H9 (cell line): ENCODE measurements around the gene RANBP6. TPM values are rescaled to one million over a fixed set of nuclear protein-coding genes. Genes with fewer than 3 reads are reported as not detected.

ENCODE experiments used
- DNase-seq: peaks from one replicate; pipeline ENCODE4 v3.0.0-alpha.2; 2017
- H2AFZ ChIP-seq: one replicate; pipeline ENCODE4 v1.6.1; 2013; ENCODE audit warnings: mild to moderate bottlenecking, low read length, control low read depth, moderate library complexity
- H2AK5ac ChIP-seq: 2 replicates; pipeline ENCODE4 v1.6.1; 2013; ENCODE audit warnings: low read length, control low read depth, mixed read lengths; ENCODE audit not compliant: insufficient read length
- H2BK120ac ChIP-seq: one replicate; pipeline ENCODE4 v1.6.1; 2013; ENCODE audit warnings: low read depth, mild to moderate bottlenecking, low read length, control low read depth, inconsistent platforms; ENCODE audit not compliant: poor library complexity, severe bottlenecking
- H2BK12ac ChIP-seq: 2 replicates; pipeline ENCODE4 v1.6.1; 2013; ENCODE audit warnings: low read length, control low read depth, mixed read lengths, low read depth; ENCODE audit not compliant: insufficient read length
- H2BK15ac ChIP-seq: 2 replicates; pipeline ENCODE4 v1.6.1; 2013; ENCODE audit warnings: low read depth, low read length, control low read depth
- H2BK20ac ChIP-seq: one replicate; pipeline ENCODE4 v1.6.1; 2013; ENCODE audit warnings: low read depth, mild to moderate bottlenecking, low read length, control low read depth, inconsistent platforms; ENCODE audit not compliant: poor library complexity, severe bottlenecking
- H2BK5ac ChIP-seq: 2 replicates; pipeline ENCODE4 v1.6.1; 2013; ENCODE audit warnings: low read length, control low read depth, mixed read lengths; ENCODE audit not compliant: insufficient read length
- H3K14ac ChIP-seq: 2 replicates; pipeline ENCODE4 v1.6.1; 2013; ENCODE audit warnings: low read length, control low read depth; ENCODE audit not compliant: insufficient read depth
- H3K18ac ChIP-seq: 2 replicates; pipeline ENCODE4 v1.6.1; 2013; ENCODE audit warnings: low read depth, mild to moderate bottlenecking, mixed read lengths, low read length, control low read depth; ENCODE audit not compliant: insufficient read length
- H3K23ac ChIP-seq: 2 replicates; pipeline ENCODE4 v1.6.1; 2013; ENCODE audit warnings: low read length, control low read depth, mixed read lengths, low read depth; ENCODE audit not compliant: insufficient read length
- H3K23me2 ChIP-seq: 2 replicates; pipeline ENCODE4 v1.6.1; 2013; ENCODE audit warnings: low read depth, mild to moderate bottlenecking, mixed read lengths, low read length, control low read depth; ENCODE audit not compliant: insufficient read length, poor library complexity, severe bottlenecking
- H3K27ac ChIP-seq: 2 replicates; pipeline ENCODE4 v1.5.1; 2013; ENCODE audit warnings: low read length, control low read depth, mixed read lengths, low read depth; ENCODE audit not compliant: insufficient read length
- H3K27me3 ChIP-seq: 2 replicates; pipeline ENCODE4 v1.6.1; 2013; ENCODE audit warnings: low read length, control low read depth, inconsistent platforms; ENCODE audit not compliant: insufficient read depth
- H3K4ac ChIP-seq: 2 replicates; pipeline ENCODE4 v1.6.1; 2013; ENCODE audit warnings: low read depth, mild to moderate bottlenecking, control low read depth, inconsistent platforms, low read length, moderate library complexity
- H3K4me1 ChIP-seq: 2 replicates; pipeline ENCODE4 v1.6.1; 2013; ENCODE audit warnings: low read length, control low read depth, inconsistent platforms; ENCODE audit not compliant: insufficient read depth
- H3K4me2 ChIP-seq: 2 replicates; pipeline ENCODE4 v1.6.1; 2013; ENCODE audit warnings: low read length, control low read depth, mixed read lengths; ENCODE audit not compliant: insufficient read length, insufficient read depth
- H3K56ac ChIP-seq: 2 replicates; pipeline ENCODE4 v1.6.1; 2013; ENCODE audit warnings: low read depth, mild to moderate bottlenecking, mixed read lengths, low read length, control low read depth; ENCODE audit not compliant: insufficient read length
- H3K79me1 ChIP-seq: 2 replicates; pipeline ENCODE4 v1.6.1; 2013; ENCODE audit warnings: low read depth, mild to moderate bottlenecking, moderate library complexity, low read length, control low read depth, inconsistent platforms; ENCODE audit not compliant: insufficient read depth, poor library complexity, severe bottlenecking
- H3K79me2 ChIP-seq: 2 replicates; pipeline ENCODE4 v1.6.1; 2013; ENCODE audit warnings: low read length, control low read depth, inconsistent platforms; ENCODE audit not compliant: insufficient read depth
- H3K9ac ChIP-seq: 2 replicates; pipeline ENCODE4 v1.6.1; 2013; ENCODE audit warnings: low read length, control low read depth, mixed read lengths; ENCODE audit not compliant: insufficient read length; ENCODE audit errors: extremely low read depth
- H3K9me3 ChIP-seq: one replicate; pipeline ENCODE4 v1.6.1; 2013; ENCODE audit warnings: low read depth, low read length, inconsistent platforms; ENCODE audit not compliant: control insufficient read depth
- H3T11ph ChIP-seq: one replicate; pipeline ENCODE4 v1.6.1; 2013; ENCODE audit warnings: mild to moderate bottlenecking, low read length, control low read depth, inconsistent platforms
- H4K20me1 ChIP-seq: one replicate; pipeline ENCODE4 v1.6.1; 2013; ENCODE audit not compliant: control insufficient read depth, insufficient read length, insufficient read depth
- H4K5ac ChIP-seq: 2 replicates; pipeline ENCODE4 v1.6.1; 2013; ENCODE audit warnings: low read depth, mild to moderate bottlenecking, mixed read lengths, low read length, control low read depth; ENCODE audit not compliant: insufficient read length
- H4K8ac ChIP-seq: replicated peaks from 2 replicates; pipeline ENCODE4 v1.6.1; 2013; ENCODE audit warnings: low read length, control low read depth, mixed read lengths, low read depth; ENCODE audit not compliant: insufficient read length
- H4K91ac ChIP-seq: 2 replicates; pipeline ENCODE4 v1.6.1; 2013; ENCODE audit warnings: low read depth, mild to moderate bottlenecking, moderate library complexity, mixed read lengths, low read length, control low read depth; ENCODE audit not compliant: insufficient read length
- H3K27ac Mint-ChIP-seq, 3 experiments: 2 replicates in 2 of 3; 3 replicates in 1 of 3; pipeline ENCODE4 v1.8.0; 2020 to 2021; ENCODE audit warnings: mixed read lengths in 3 of 3, mild to moderate bottlenecking in 1 of 3, moderate library complexity in 1 of 3
- H3K27me3 Mint-ChIP-seq: 2 replicates; pipeline ENCODE4 v1.8.0; 2021; ENCODE audit warnings: low read depth, mild to moderate bottlenecking, moderate library complexity, mixed read lengths
- H3K36me3 Mint-ChIP-seq, 3 experiments: 2 replicates in 2 of 3; 3 replicates in 1 of 3; pipeline ENCODE4 v1.8.0; 2020 to 2021; ENCODE audit warnings: low read depth in 3 of 3, mixed read lengths in 3 of 3; ENCODE audit not compliant: insufficient read depth in 1 of 3
- H3K4me1 Mint-ChIP-seq, 2 experiments: 2 replicates each; pipeline ENCODE4 v1.8.0; 2020; ENCODE audit warnings: mixed read lengths in 2 of 2
- H3K4me3 Mint-ChIP-seq, 2 experiments: 2 replicates in 1 of 2; 3 replicates in 1 of 2; pipeline ENCODE4 v1.8.0; 2020 to 2021; ENCODE audit warnings: mild to moderate bottlenecking in 2 of 2, mixed read lengths in 2 of 2, moderate library complexity in 1 of 2
- H3K9me3 Mint-ChIP-seq, 2 experiments: 2 replicates in 1 of 2; 3 replicates in 1 of 2; pipeline ENCODE4 v1.8.0; 2020; ENCODE audit warnings: mild to moderate bottlenecking in 2 of 2, mixed read lengths in 2 of 2, moderate library complexity in 1 of 2
- WGBS: extraction: QIAGEN DNeasy Blood & Tissue Kit; methylation state at CpG from one replicate; pipeline ENCODE4 v1.1.7; 2013; ENCODE audit warnings: missing lambda C conversion rate, low lambda C conversion rate, mixed read lengths; ENCODE audit not compliant: insufficient read length; ENCODE audit errors: extremely low coverage; 5-methylcytosine and 5-hydroxymethylcytosine counted together
- total RNA-seq: library from RNA; stranded (reverse); gene quantifications from 2 replicates; pipeline ENCODE4 v1.2.1, GENCODE V29; 2021
- TF ChIP-seq, protein P1 (sequence below): fragments of 200-600 bp; sonication (generic); conservative IDR thresholded peaks from 3 replicates; pipeline ENCODE4 v1.8.0; 2021; ENCODE audit warnings: antibody characterized with exemption, mild to moderate bottlenecking

Gene RANBP6
- total RNA-seq, 1 experiment from 2014 or later, result 19.1 TPM

DNA sequence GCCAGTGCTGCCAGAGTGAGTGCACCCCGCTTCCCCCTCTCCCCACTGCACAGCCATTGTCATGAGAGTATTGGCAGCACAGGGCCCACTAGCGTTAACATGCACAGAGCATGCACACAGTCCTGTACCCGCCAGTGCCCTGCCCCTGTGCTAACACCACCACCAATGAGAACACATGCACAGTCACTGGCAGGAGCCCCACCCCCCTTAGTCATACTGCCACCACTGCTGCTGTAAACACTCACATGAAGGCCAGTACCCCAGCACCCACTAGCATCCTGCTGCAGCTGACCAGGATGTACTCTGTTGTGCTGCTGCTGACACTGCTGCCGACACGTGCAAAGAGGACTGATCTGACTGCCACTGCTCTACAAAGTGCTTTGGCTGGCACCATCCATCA is 19.5 kb upstream of the RANBP6 start:
- Mint-ChIP-seq H3K27ac (no peak overlapping the region), H3K4me1 (no peaks in the 10 kb centered on the region), H3K36me3 (no peaks in the 10 kb centered on the region), H3K4me3 (no peak overlapping the region), H3K9me3 (no peaks in the 10 kb centered on the region), H3K27me3 (no peaks in the 10 kb centered on the region)
- Histone ChIP-seq H3K14ac (no peak overlapping the region), H4K8ac (no peak overlapping the region), H3K4ac (no peak overlapping the region), H3T11ph (no peak overlapping the region), H2BK20ac (no peak overlapping the region), H3K9ac (no peak overlapping the region), H2BK120ac (no peak overlapping the region), H4K20me1 (no peaks in the 10 kb centered on the region), H3K9me3 (no peaks in the 10 kb centered on the region), H2BK12ac (no peak overlapping the region), H2BK5ac (no peak overlapping the region), H4K91ac (no peak overlapping the region), H2BK15ac (no peak overlapping the region), H3K27ac (no peak overlapping the region), H3K23me2 (no peaks in the 10 kb centered on the region), H3K4me1 (no peaks in the 10 kb centered on the region), H3K23ac (no peak overlapping the region), H4K5ac (no peak overlapping the region), H3K4me2 (no peak overlapping the region), H2AFZ (no peak overlapping the region), H3K18ac (no peak overlapping the region), H3K79me2 (no peaks in the 10 kb centered on the region), H3K56ac (no peak overlapping the region), H3K27me3 (no peaks in the 10 kb centered on the region), H3K79me1 (no peaks in the 10 kb centered on the region), H2AK5ac (no peak overlapping the region)
- DNase-seq, result no peak
- TF ChIP-seq, protein P1, sequence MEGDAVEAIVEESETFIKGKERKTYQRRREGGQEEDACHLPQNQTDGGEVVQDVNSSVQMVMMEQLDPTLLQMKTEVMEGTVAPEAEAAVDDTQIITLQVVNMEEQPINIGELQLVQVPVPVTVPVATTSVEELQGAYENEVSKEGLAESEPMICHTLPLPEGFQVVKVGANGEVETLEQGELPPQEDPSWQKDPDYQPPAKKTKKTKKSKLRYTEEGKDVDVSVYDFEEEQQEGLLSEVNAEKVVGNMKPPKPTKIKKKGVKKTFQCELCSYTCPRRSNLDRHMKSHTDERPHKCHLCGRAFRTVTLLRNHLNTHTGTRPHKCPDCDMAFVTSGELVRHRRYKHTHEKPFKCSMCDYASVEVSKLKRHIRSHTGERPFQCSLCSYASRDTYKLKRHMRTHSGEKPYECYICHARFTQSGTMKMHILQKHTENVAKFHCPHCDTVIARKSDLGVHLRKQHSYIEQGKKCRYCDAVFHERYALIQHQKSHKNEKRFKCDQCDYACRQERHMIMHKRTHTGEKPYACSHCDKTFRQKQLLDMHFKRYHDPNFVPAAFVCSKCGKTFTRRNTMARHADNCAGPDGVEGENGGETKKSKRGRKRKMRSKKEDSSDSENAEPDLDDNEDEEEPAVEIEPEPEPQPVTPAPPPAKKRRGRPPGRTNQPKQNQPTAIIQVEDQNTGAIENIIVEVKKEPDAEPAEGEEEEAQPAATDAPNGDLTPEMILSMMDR, result no peak
- whole genome bisulfite sequencing, result no CpG with 5 or more reads among the region's 5 CpGs
